ENCODE measurements around the gene RCL1.

RCL1 gene

DNA sequence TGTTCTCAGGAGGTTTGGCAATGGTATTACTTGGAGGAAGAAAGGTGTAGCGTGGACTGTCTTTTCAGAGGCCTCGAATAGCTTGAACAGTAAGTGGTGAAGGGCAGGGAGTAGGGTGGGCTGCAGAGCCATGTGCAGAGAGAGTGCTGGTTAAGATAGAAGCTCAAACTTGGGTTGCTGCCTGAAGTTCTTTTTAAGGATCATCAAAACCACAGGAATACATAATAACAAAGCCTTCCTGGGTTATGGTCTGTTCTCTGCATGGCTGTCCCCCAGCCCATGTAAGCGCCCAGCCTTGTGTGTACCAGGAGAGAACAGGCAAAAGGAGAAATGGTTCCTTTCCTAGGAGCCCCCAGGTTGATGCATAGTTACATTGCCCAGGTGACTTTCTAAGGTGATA, 43.9 kb downstream of the RCL1 start:
- no peaks in the 10 kb centered on the region for H3K27me3 ChIP-seq (ENCODE audit: control insufficient read depth, insufficient read depth, low read length)
- peaks cover 5% of the 10 kb centered on the region for H3K36me3 ChIP-seq (ENCODE audit: insufficient read depth, low read length)
- no peak overlapping the region for H3K4me3 ChIP-seq (ENCODE audit: low read length)
- H3K9ac ChIP-seq (ENCODE audit: low read depth, low read length) = no peak overlapping the region
- peaks cover 66% of the 10 kb centered on the region for H3K4me1 ChIP-seq (ENCODE audit: control insufficient read depth, insufficient read depth, low read length)
- H3K9me3 ChIP-seq (replicated peaks; ENCODE audit: low read length) = no peaks in the 10 kb centered on the region
- H3K4me2 ChIP-seq (ENCODE audit: low read length) = no peak overlapping the region

DNA sequence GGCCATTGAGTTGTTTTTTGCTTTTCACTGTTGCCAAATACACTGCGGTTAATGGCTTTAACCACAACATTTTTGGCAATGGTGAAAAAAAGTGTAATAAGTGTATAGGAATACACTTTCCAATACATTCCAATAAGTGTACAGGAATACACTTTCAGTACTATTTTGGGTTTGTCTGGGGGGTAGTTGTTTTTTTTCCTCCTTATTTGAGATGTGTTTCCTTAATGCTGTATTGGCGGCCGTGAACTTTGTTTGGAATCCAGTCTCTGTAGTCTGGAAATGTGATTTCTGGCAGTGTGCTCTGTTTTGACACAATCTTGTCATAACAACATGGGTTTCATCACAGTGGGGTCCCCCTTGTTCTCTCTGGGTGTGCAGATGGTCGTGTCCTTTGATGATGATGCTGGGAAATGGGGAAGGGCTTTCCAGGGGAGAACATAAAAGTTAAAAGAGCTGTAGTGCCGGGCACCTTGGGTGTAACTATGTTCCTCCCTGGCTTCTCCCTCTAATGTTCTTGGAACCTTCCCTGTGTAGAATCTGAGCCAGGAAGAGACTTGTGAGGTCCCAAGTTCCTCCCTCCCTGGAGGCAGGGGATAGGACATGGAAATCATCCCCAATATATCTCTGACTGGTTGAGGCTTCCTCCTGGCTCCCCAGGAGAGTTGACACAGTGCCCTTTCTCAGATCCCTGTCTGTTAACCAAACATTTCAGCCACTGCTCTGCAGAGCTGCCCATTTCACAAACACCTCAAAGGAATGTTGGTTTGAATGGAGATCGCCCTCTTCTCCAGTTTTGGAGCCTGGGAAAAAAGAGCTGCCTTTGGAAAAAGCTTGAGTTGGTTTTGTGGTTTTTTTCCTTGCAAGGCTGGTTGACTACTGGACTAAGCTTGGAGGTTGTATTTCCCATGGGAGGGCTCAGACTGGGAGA, 44.8 kb downstream of the RCL1 start:
- Histone ChIP-seq H3K4me2 (ENCODE audit: low read length) (peak overlapping the region; percentile 53), H3K27me3 (ENCODE audit: control insufficient read depth, insufficient read depth, low read length) (no peaks in the 10 kb centered on the region), H3K36me3 (ENCODE audit: insufficient read depth, low read length) (peaks cover 5% of the 10 kb centered on the region), H3K9me3 (replicated peaks; ENCODE audit: low read length) (no peaks in the 10 kb centered on the region), H3K4me3 (ENCODE audit: low read length) (no peak overlapping the region), H3K9ac (ENCODE audit: low read depth, low read length) (peak overlapping the region; percentile 26), H3K4me1 (ENCODE audit: control insufficient read depth, insufficient read depth, low read length) (peaks cover 59% of the 10 kb centered on the region)

DNA sequence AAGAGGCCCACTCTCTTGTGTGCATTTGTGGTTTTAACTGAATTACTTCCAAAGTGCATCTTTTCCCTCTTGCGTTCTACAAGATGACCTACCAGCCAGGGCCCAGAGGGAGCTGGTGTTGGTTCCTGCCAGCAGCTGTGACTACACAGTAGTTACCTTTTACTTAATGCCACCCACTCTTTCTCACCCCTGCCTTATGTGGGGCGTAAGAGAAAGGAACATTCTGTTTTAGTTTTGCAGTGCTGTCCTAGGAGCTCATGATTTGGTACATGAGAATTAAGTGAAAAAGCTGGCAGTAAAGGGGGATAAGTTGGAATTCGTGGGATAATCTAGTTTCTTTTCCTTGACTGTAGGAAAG, 45.4 kb downstream of the RCL1 start:
- peaks cover 5% of the 10 kb centered on the region for H3K36me3 ChIP-seq (ENCODE audit: insufficient read depth, low read length)
- no peaks in the 10 kb centered on the region for H3K9me3 ChIP-seq (replicated peaks; ENCODE audit: low read length)
- no peaks in the 10 kb centered on the region for H3K27me3 ChIP-seq (ENCODE audit: control insufficient read depth, insufficient read depth, low read length)
- H3K4me1 ChIP-seq (ENCODE audit: control insufficient read depth, insufficient read depth, low read length) = peaks cover 61% of the 10 kb centered on the region
- H3K4me3 ChIP-seq (ENCODE audit: low read length) = no peak overlapping the region
- H3K4me2 ChIP-seq (ENCODE audit: low read length) = peak overlapping the region; percentile 53
- H3K9ac ChIP-seq (ENCODE audit: low read depth, low read length) = no peak overlapping the region

DNA sequence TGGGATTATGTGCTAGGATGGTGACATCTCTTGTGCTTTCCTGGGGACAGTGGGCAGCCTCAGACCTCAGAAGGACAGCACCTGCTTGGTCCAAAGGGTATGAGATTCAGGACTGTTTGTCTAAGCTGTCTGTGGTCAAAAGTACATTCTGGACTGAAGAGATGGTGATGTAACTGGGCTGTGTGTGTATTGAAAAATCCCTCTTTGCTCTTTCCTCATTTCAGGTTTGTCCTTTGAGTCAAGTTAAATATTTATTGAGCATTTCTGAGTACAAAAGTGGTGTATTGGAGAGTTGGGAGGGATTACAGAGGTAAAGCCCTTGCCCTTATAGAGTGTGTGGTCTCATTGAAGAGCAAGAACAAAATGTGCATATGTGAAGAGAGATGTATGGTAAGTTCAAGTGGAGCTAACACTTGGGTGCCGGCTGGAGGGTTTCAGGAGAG, 46.7 kb downstream of the RCL1 start:
- Histone ChIP-seq H3K9ac (ENCODE audit: low read depth, low read length) (no peak overlapping the region), H3K4me2 (ENCODE audit: low read length) (no peak overlapping the region), H3K4me3 (ENCODE audit: low read length) (no peak overlapping the region), H3K4me1 (ENCODE audit: control insufficient read depth, insufficient read depth, low read length) (peaks cover 50% of the 10 kb centered on the region), H3K27me3 (ENCODE audit: control insufficient read depth, insufficient read depth, low read length) (no peaks in the 10 kb centered on the region), H3K9me3 (replicated peaks; ENCODE audit: low read length) (no peaks in the 10 kb centered on the region), H3K36me3 (ENCODE audit: insufficient read depth, low read length) (peaks cover 11% of the 10 kb centered on the region)

DNA sequence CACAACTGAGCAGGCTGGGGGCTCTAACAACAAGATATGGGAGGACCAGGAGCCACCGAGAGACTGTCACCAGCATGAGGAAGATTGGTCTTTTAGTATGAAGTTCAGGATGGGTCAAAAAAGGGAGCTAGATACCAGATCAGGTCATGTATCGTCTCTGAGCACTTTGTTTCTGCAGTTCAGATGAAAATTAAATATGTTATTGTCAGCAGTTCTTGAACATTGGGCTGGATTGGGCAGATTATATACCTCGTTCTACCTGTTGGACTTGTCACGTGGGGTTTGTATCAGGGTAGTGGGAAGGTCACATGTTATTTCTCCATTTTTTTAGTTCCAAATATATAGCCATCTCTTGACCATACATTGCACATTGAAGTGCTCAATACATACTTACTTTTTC, 47.3 kb downstream of the RCL1 start:
- Histone ChIP-seq H3K36me3 (ENCODE audit: insufficient read depth, low read length) (peaks cover 15% of the 10 kb centered on the region), H3K27me3 (ENCODE audit: control insufficient read depth, insufficient read depth, low read length) (no peaks in the 10 kb centered on the region), H3K9me3 (replicated peaks; ENCODE audit: low read length) (no peaks in the 10 kb centered on the region), H3K4me3 (ENCODE audit: low read length) (no peak overlapping the region), H3K4me1 (ENCODE audit: control insufficient read depth, insufficient read depth, low read length) (peaks cover 45% of the 10 kb centered on the region), H3K9ac (ENCODE audit: low read depth, low read length) (no peak overlapping the region), H3K4me2 (ENCODE audit: low read length) (no peak overlapping the region)

DNA sequence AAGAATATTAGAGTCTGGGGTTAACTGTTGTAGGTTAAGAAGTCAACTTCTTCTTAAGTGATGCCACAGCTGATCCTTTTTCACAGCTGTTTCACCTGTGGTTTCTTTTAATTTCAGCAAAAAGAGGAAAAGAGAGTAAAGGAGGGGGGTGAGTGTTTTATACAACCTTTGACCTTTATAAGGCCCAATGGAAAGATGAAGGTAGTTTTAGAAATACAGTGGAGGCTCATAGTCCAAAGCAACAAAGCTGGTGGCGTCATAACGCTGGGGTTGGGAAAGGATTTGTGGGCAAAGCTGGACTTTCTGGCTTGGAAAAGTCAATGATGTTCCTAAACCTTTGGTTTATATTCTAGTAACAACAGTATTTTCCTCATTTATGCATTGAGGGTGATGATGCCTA, 49.5 kb downstream of the RCL1 start:
- Histone ChIP-seq H3K4me3 (ENCODE audit: low read length) (no peak overlapping the region), H3K36me3 (ENCODE audit: insufficient read depth, low read length) (peaks cover 19% of the 10 kb centered on the region), H3K4me1 (ENCODE audit: control insufficient read depth, insufficient read depth, low read length) (peaks cover 32% of the 10 kb centered on the region), H3K9me3 (replicated peaks; ENCODE audit: low read length) (no peaks in the 10 kb centered on the region), H3K4me2 (ENCODE audit: low read length) (no peak overlapping the region), H3K27me3 (ENCODE audit: control insufficient read depth, insufficient read depth, low read length) (no peaks in the 10 kb centered on the region), H3K9ac (ENCODE audit: low read depth, low read length) (no peak overlapping the region)

DNA sequence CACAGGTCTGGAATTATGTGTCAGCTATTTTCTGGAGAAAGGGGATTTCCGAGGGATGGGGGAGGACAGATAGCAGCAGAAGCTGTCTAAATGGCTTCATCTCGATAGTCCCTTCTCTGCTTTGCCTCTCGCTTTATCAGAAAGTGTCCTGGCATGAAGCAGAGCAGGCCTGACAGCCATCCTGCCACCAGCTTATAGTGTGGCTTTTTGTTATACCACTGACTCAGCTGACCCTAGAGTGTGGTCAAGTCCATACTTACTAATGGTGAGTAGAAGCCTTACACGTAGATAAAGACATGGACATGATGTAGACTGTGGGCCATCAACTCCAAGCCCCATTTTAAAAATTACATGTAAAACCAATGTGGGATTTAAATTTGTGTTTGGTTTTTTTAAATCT, 50.0 kb downstream of the RCL1 start:
- no peaks in the 10 kb centered on the region for H3K9me3 ChIP-seq (replicated peaks; ENCODE audit: low read length)
- H3K4me2 ChIP-seq (ENCODE audit: low read length) = no peak overlapping the region
- no peak overlapping the region for H3K9ac ChIP-seq (ENCODE audit: low read depth, low read length)
- no peak overlapping the region for H3K4me3 ChIP-seq (ENCODE audit: low read length)
- H3K4me1 ChIP-seq (ENCODE audit: control insufficient read depth, insufficient read depth, low read length) = peaks cover 27% of the 10 kb centered on the region
- peaks cover 19% of the 10 kb centered on the region for H3K36me3 ChIP-seq (ENCODE audit: insufficient read depth, low read length)
- H3K27me3 ChIP-seq (ENCODE audit: control insufficient read depth, insufficient read depth, low read length) = no peaks in the 10 kb centered on the region

DNA sequence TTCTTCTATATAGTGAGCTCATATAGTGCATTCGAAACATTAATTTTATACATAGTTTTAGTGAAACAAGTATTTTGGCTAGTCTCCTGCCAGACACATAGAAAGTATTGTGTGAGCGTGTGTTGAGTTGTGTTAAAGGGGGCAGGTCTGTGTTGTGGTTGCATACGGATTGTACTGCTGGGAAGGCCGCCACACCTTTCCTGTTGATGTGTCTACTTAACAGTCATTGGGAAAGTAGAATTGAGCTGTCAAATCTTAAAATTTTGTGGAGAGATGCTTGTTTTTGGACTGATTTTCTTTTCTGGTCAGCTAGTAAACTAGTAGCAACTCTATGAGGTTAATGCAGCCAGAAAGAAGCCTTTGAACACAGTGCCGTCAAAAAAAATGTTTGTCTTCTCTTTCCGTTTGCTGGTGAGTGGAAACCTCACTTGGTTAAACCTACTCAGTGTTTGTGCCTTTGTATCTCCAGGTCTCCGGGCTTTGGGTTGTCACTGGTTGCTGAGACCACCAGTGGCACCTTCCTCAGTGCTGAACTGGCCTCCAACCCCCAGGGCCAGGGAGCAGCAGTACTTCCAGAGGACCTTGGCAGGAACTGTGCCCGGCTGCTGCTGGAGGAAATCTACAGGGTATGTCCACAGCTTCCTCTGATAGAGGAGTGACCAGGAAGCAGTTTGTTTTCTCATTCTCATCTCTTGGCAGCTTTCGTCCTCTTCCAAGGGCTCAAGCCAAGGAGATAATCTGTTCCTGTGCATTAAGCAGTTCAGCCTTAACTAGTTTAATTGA, 51.5 kb downstream of the RCL1 start:
- Histone ChIP-seq H3K4me3 (ENCODE audit: low read length) (no peak overlapping the region), H3K9me3 (replicated peaks; ENCODE audit: low read length) (no peaks in the 10 kb centered on the region), H3K27me3 (ENCODE audit: control insufficient read depth, insufficient read depth, low read length) (no peaks in the 10 kb centered on the region), H3K4me2 (ENCODE audit: low read length) (no peak overlapping the region), H3K4me1 (ENCODE audit: control insufficient read depth, insufficient read depth, low read length) (peaks cover 12% of the 10 kb centered on the region), H3K9ac (ENCODE audit: low read depth, low read length) (no peak overlapping the region), H3K36me3 (ENCODE audit: insufficient read depth, low read length) (peaks cover 20% of the 10 kb centered on the region)

DNA sequence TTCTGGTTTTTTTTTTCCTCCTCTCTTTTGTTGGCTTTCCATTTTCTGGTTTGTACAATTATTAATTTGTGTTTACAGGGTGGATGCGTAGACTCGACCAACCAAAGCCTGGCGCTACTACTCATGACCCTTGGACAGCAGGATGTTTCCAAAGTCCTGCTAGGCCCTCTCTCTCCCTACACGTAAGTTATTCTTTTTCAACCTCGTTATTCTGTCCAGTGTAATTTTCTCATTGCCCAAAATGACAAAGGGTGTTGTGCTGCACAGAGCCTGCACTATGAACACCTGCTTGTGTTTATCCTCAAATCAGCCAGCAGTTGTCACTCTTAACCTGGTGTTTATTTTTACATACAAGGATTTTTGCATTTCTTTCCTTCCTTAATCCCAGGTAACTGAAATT, 56.6 kb downstream of the RCL1 start:
- H3K4me1 ChIP-seq (ENCODE audit: control insufficient read depth, insufficient read depth, low read length) = no peaks in the 10 kb centered on the region
- H3K27me3 ChIP-seq (ENCODE audit: control insufficient read depth, insufficient read depth, low read length) = no peaks in the 10 kb centered on the region
- H3K9ac ChIP-seq (ENCODE audit: low read depth, low read length) = no peak overlapping the region
- H3K4me2 ChIP-seq (ENCODE audit: low read length) = no peak overlapping the region
- peaks cover 27% of the 10 kb centered on the region for H3K36me3 ChIP-seq (ENCODE audit: insufficient read depth, low read length)
- H3K9me3 ChIP-seq (replicated peaks; ENCODE audit: low read length) = no peaks in the 10 kb centered on the region
- no peak overlapping the region for H3K4me3 ChIP-seq (ENCODE audit: low read length)

DNA sequence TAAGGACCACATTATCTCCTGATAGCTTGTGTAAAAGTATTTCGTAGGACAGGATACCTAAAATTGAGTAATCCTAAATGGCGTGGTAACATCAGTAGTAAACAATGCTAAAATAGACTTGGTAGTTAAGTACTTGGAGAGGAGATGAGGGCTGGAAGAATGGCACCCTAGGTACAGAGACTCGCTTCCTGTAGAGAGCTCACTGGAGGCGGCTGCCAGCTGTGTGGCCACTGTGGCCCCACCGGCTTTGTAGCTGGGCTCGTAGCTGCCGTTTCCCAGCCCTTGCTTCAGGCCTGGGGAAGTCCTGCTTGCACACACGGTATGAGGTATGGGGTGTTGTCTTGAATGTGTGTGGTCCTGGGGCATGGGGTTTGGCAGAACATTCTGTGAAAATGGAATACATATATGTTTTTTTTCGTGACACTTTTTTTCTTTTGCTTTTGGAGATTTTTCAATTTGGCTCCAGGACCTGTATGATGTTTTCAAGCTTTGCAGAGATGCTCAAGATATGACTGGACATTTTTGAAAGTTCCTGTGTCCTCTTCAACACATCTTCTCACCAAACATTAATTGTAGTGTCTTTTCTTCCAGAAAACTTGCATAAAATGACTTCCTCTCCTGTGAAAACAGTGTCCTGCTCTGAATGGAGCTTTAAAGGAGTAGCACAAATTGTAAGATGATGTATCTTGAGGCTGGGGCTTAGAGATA, 58.0 kb downstream of the RCL1 start:
- no peaks in the 10 kb centered on the region for H3K9me3 ChIP-seq (replicated peaks; ENCODE audit: low read length)
- peaks cover 7% of the 10 kb centered on the region for H3K4me1 ChIP-seq (ENCODE audit: control insufficient read depth, insufficient read depth, low read length)
- H3K36me3 ChIP-seq (ENCODE audit: insufficient read depth, low read length) = peaks cover 21% of the 10 kb centered on the region
- H3K4me2 ChIP-seq (ENCODE audit: low read length) = no peak overlapping the region
- no peaks in the 10 kb centered on the region for H3K27me3 ChIP-seq (ENCODE audit: control insufficient read depth, insufficient read depth, low read length)
- H3K9ac ChIP-seq (ENCODE audit: low read depth, low read length) = no peak overlapping the region
- no peak overlapping the region for H3K4me3 ChIP-seq (ENCODE audit: low read length)

DNA sequence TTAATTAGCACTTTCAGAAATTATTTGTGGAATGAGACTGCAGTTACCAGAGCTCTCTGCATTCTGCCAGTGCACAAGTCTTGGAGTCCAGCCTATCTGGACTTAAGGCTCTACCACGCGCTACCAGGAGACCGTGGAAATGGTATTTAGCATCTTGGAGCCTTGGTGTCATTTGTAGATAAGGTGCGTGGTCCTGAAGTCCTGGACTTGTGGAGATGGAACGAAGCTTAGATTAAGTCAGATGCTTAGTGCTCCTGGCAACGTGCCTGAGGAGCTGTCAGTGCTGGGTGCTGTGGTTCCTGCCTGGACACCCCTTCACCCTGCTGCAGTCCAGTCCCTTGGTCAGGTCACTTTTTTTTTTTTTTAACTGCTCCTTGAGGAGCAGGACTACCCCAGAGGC, 59.7 kb downstream of the RCL1 start:
- Histone ChIP-seq H3K9ac (ENCODE audit: low read depth, low read length) (no peak overlapping the region), H3K4me1 (ENCODE audit: control insufficient read depth, insufficient read depth, low read length) (peaks cover 13% of the 10 kb centered on the region), H3K4me2 (ENCODE audit: low read length) (no peak overlapping the region), H3K27me3 (ENCODE audit: control insufficient read depth, insufficient read depth, low read length) (no peaks in the 10 kb centered on the region), H3K4me3 (ENCODE audit: low read length) (no peak overlapping the region), H3K9me3 (replicated peaks; ENCODE audit: low read length) (no peaks in the 10 kb centered on the region), H3K36me3 (ENCODE audit: insufficient read depth, low read length) (peaks cover 17% of the 10 kb centered on the region)
